MM.1S (cell line): ENCODE measurements around the gene CALU.

ENCODE experiments used
- DNase-seq: peaks from one replicate; pipeline ENCODE4 v3.0.0-alpha.2; 2015
- H2AFZ ChIP-seq: fragments of 300-600 bp; sonication (generic); 2 replicates; pipeline ENCODE4 v1.6.0; 2016; ENCODE audit warnings: antibody characterized with exemption, low read length
- H3F3A ChIP-seq: fragments of 300-600 bp; sonication (generic); 2 replicates; pipeline ENCODE4 v1.6.1; 2016; ENCODE audit warnings: mild to moderate bottlenecking, antibody characterized with exemption, low read length, moderate library complexity, mixed read lengths; ENCODE audit not compliant: insufficient read depth
- H3K27ac ChIP-seq: fragments of 300-600 bp; sonication (generic); 2 replicates; pipeline ENCODE4 v1.5.1; 2016; ENCODE audit warnings: mild to moderate bottlenecking, low read length
- H3K27me3 ChIP-seq: fragments of 300-600 bp; sonication (generic); replicated peaks from 2 replicates; pipeline ENCODE4 v1.6.0; 2016; ENCODE audit warnings: low read length; ENCODE audit not compliant: insufficient read depth
- H3K36me3 ChIP-seq: fragments of 300-600 bp; sonication (generic); replicated peaks from 2 replicates; pipeline ENCODE4 v1.6.1; 2016; ENCODE audit warnings: mild to moderate bottlenecking, low read length, mixed read lengths; ENCODE audit not compliant: insufficient read depth
- H3K4me1 ChIP-seq: fragments of 300-600 bp; sonication (generic); 2 replicates; pipeline ENCODE4 v1.6.1; 2016; ENCODE audit warnings: low read length, mixed read lengths
- H3K4me2 ChIP-seq: fragments of 300-600 bp; sonication (generic); 2 replicates; pipeline ENCODE4 v1.6.0; 2016; ENCODE audit warnings: low read depth, low read length
- H3K4me3 ChIP-seq: fragments of 300-600 bp; sonication (generic); 2 replicates; pipeline ENCODE4 v1.5.1; 2016; ENCODE audit warnings: low read length, mixed read lengths
- H3K79me2 ChIP-seq: fragments of 300-600 bp; sonication (generic); 2 replicates; pipeline ENCODE4 v1.6.1; 2016; ENCODE audit warnings: mixed run types, low read length, mixed read lengths
- H3K9ac ChIP-seq: fragments of 300-600 bp; sonication (generic); 2 replicates; pipeline ENCODE4 v1.6.1; 2016; ENCODE audit warnings: low read length, mixed read lengths
- H3K9me2 ChIP-seq: fragments of 300-600 bp; sonication (generic); replicated peaks from 2 replicates; pipeline ENCODE4 v1.6.1; 2016; ENCODE audit warnings: mild to moderate bottlenecking, low read length, mixed read lengths; ENCODE audit not compliant: insufficient read depth
- H3K9me3 ChIP-seq: fragments of 300-600 bp; sonication (generic); replicated peaks from 2 replicates; pipeline ENCODE4 v1.6.1; 2016; ENCODE audit warnings: mild to moderate bottlenecking, low read length, mixed read lengths; ENCODE audit not compliant: insufficient read depth
- H4K20me1 ChIP-seq: fragments of 300-600 bp; sonication (generic); 2 replicates; pipeline ENCODE4 v1.6.1; 2016; ENCODE audit warnings: mild to moderate bottlenecking, low read length, moderate library complexity, mixed read lengths; ENCODE audit not compliant: insufficient read depth
- CTCF ChIP-seq: fragments of 300-600 bp; sonication (generic); IDR thresholded peaks from 2 replicates; pipeline ENCODE4 v1.5.1; 2016; ENCODE audit warnings: antibody characterized with exemption, low read length, mixed read lengths
- EZH2 ChIP-seq: fragments of 300-600 bp; sonication (generic); optimal IDR thresholded peaks from 2 replicates; pipeline ENCODE3; 2017; ENCODE audit warnings: low read depth, mild to moderate bottlenecking, antibody characterized with exemption, low read length, mixed read lengths
- EZH2phosphoT487 ChIP-seq: fragments of 300-600 bp; sonication (generic); IDR thresholded peaks from 2 replicates; pipeline ENCODE4 v1.6.1; 2018; ENCODE audit warnings: antibody characterized with exemption, low read length

CALU gene

GRCh38 chr7:128747327-128748079 lies 8.3 kb downstream of the CALU start:
- Histone ChIP-seq H3K79me2 (peaks cover 96% of the 10 kb centered on the region), H3K9ac (no peak overlapping the region), H3K36me3 (peaks cover 22% of the 10 kb centered on the region), H3K27ac (no peak overlapping the region), H3K27me3 (no peaks in the 10 kb centered on the region), H3K4me2 (no peak overlapping the region), H4K20me1 (peaks cover 39% of the 10 kb centered on the region), H3F3A (no peaks in the 10 kb centered on the region), H2AFZ (no peak overlapping the region), H3K4me3 (no peak overlapping the region), H3K9me2 (no peaks in the 10 kb centered on the region), H3K4me1 (no peaks in the 10 kb centered on the region), H3K9me3 (no peaks in the 10 kb centered on the region)
- no peak for DNase-seq
- TF ChIP-seq EZH2phosphoT487 (no peak), EZH2 (no peak), CTCF (no peak)

GRCh38 chr7:128752251-128752650 lies 13.1 kb downstream of the CALU start:
- Histone ChIP-seq H3F3A (no peaks in the 10 kb centered on the region), H3K9ac (no peak overlapping the region), H4K20me1 (peaks cover 4% of the 10 kb centered on the region), H3K9me3 (no peaks in the 10 kb centered on the region), H2AFZ (no peak overlapping the region), H3K4me1 (no peaks in the 10 kb centered on the region), H3K27me3 (no peaks in the 10 kb centered on the region), H3K9me2 (no peaks in the 10 kb centered on the region), H3K4me2 (no peak overlapping the region), H3K79me2 (peaks cover 85% of the 10 kb centered on the region), H3K4me3 (no peak overlapping the region), H3K36me3 (peaks cover 29% of the 10 kb centered on the region), H3K27ac (no peak overlapping the region)
- no peak for DNase-seq
- TF ChIP-seq EZH2 (no peak), EZH2phosphoT487 (no peak), CTCF (no peak)

- Histone ChIP-seq H3K36me3 (peaks cover 11% of the 10 kb centered on the region), H2AFZ (no peak overlapping the region), H3K27ac (no peak overlapping the region), H3K9me2 (no peaks in the 10 kb centered on the region), H3K27me3 (no peaks in the 10 kb centered on the region), H3K79me2 (peaks cover 56% of the 10 kb centered on the region), H3F3A (no peaks in the 10 kb centered on the region), H3K4me1 (no peaks in the 10 kb centered on the region), H3K9me3 (no peaks in the 10 kb centered on the region), H3K9ac (no peak overlapping the region), H3K4me3 (no peak overlapping the region), H4K20me1 (no peaks in the 10 kb centered on the region; the same call in 1 of the 2 replicates), H3K4me2 (no peak overlapping the region)
- no peak for TF ChIP-seq CTCF
- no peak for TF ChIP-seq EZH2phosphoT487
- TF ChIP-seq EZH2 = no peak
- no peak for DNase-seq
Observed at GRCh38 chr7:128755075-128755818, 16.1 kb downstream of the CALU start.
